Activated naive CD8-positive, alpha-beta T cell (primary cell): Measurements from ENCODE around the gene THAP8.
"Not testable (repeated sequence)": the region's sequence is repeated elsewhere in the genome, so short reads cannot be mapped to it uniquely, and the experiment has no call there.

Experiments
- H3K27ac Mint-ChIP-seq: one replicate; pipeline ENCODE4 v1.8.0; 2021; ENCODE audit warnings: mixed read lengths
- H3K27me3 Mint-ChIP-seq: one replicate; pipeline ENCODE4 v1.8.0; 2021; ENCODE audit warnings: mixed read lengths
- H3K36me3 Mint-ChIP-seq: one replicate; pipeline ENCODE4 v1.8.0; 2021; ENCODE audit warnings: mixed read lengths
- H3K4me1 Mint-ChIP-seq: one replicate; pipeline ENCODE4 v1.8.0; 2021; ENCODE audit warnings: low read depth, mixed read lengths
- H3K4me3 Mint-ChIP-seq: one replicate; pipeline ENCODE4 v1.8.0; 2021; ENCODE audit warnings: mild to moderate bottlenecking, mixed read lengths
- H3K9me3 Mint-ChIP-seq: one replicate; pipeline ENCODE4 v1.8.0; 2021; ENCODE audit warnings: low read depth, mixed read lengths

Gene THAP8

DNA sequence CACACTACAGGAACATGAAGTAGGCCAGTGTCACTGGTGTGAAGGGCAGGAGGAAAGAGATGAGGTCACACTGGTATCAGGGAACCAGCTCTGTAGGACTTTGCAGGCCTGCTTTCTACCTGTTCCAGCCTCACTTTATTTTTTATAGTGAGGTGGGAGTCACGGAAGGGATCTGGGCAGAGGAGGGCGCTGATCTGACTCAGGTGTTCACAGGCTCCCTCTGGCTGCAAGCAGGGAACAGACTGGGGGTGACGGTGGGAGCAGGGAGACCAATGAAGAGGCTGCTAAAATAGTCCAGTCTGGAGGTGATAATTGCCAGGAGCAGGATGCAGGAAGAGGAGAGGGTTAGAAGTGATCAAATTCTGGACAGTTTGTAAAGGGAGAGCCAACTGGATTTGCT, 2.8 kb downstream of the THAP8 start:
- Mint-ChIP-seq H3K4me3 (no peak overlapping the region), H3K4me1 (peaks cover 18% of the 10 kb centered on the region), H3K27ac (no peak overlapping the region), H3K9me3 (no peaks in the 10 kb centered on the region), H3K27me3 (no peaks in the 10 kb centered on the region), H3K36me3 (peaks cover 3% of the 10 kb centered on the region)

DNA sequence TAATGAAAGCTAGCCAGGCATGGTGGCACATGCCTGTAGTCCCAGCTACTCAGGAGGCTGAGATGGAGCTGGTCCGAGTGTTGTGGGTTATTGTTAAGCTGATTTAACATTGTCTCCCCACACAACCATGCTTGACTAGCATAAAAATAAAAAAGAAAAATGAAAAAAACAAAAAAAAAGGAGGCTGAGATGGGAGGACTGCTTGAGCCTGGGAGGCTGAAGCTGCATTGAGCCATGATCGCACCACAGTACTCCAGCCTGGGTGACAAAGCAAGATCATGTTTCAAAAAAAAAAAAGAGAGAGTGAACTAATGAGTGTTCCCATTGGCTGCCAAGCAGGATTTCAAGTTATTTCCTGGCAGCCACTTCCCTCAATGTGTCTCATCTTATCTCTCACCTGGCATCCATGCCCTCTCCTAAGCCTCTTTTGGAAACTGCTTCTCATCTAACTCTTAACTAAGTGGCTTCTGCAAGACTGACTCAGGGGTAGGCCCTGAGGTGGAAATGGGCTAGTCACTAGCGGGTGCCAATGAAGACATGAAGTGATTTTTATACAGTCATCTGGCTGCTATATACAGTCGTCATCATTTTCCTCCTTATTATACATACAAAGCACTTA, 4.9 kb downstream of the THAP8 start:
- H3K4me3 Mint-ChIP-seq, result no peak overlapping the region
- no peak overlapping the region for H3K27ac Mint-ChIP-seq
- H3K9me3 Mint-ChIP-seq, result no peaks in the 10 kb centered on the region
- no peaks in the 10 kb centered on the region for H3K27me3 Mint-ChIP-seq
- peaks cover 3% of the 10 kb centered on the region for H3K36me3 Mint-ChIP-seq
- peaks cover 11% of the 10 kb centered on the region for H3K4me1 Mint-ChIP-seq

GRCh38 chr19:36047835-36048234, 6.2 kb downstream of the THAP8 start:
- Mint-ChIP-seq H3K27me3 (no peaks in the 10 kb centered on the region), H3K4me3 (no peak overlapping the region), H3K4me1 (peaks cover 6% of the 10 kb centered on the region), H3K36me3 (peaks cover 3% of the 10 kb centered on the region), H3K27ac (no peak overlapping the region), H3K9me3 (no peaks in the 10 kb centered on the region)

GRCh38 chr19:36046443-36047050, 7.5 kb downstream of the THAP8 start:
- Mint-ChIP-seq H3K27me3 (no peaks in the 10 kb centered on the region), H3K27ac (no peak overlapping the region), H3K9me3 (no peaks in the 10 kb centered on the region), H3K36me3 (peaks cover 3% of the 10 kb centered on the region), H3K4me3 (no peak overlapping the region), H3K4me1 (peaks cover 3% of the 10 kb centered on the region)

DNA sequence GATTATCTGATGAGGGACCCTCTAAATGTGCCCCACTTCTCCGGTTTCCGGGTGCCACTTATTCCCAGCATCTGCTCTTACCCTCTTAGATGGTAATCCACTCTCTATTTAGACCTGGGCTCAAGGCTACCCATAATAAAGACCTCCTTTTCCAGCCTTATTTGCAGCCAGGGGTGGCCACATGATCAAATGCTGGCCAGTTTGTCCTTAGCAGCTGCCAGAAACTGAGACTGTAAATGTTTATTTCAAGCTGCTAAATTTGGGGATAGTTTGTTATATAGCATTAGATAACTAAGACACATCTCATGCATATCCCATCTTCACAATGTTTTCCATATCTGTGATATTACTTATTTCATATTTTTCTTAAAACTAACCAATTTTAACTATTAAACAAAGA, 10.1 kb downstream of the THAP8 start:
- Mint-ChIP-seq H3K4me3 (no peak overlapping the region), H3K27me3 (no peaks in the 10 kb centered on the region), H3K9me3 (no peaks in the 10 kb centered on the region), H3K27ac (no peak overlapping the region), H3K36me3 (peaks cover 3% of the 10 kb centered on the region), H3K4me1 (no peaks in the 10 kb centered on the region)

DNA sequence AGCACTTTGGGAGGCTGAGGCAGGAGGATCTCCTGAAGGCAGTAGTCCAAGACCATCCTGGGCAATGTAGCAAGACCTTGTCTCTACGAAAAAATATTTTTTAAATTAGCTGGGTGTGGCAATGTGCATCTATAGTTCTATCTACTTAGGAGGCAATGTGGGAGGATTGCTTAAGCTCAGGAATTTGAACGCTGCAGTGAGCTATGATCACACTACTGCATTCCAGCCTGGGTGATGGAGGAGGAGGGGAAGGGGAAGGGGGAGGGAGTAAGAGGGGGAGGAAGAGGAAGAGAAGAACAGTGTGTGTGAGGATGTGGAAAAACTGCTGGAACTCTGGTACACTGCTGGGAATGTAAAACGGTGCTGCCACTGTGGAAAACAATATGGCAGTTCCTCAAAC, 12.3 kb downstream of the THAP8 start:
- no peaks in the 10 kb centered on the region for H3K27me3 Mint-ChIP-seq
- no peak overlapping the region for H3K4me3 Mint-ChIP-seq
- H3K27ac Mint-ChIP-seq, result no peak overlapping the region
- H3K4me1 Mint-ChIP-seq, result peaks cover 6% of the 10 kb centered on the region
- H3K9me3 Mint-ChIP-seq, result no peaks in the 10 kb centered on the region
- H3K36me3 Mint-ChIP-seq, result peaks cover 3% of the 10 kb centered on the region

GRCh38 chr19:36041092-36041491, 13.0 kb downstream of the THAP8 start:
- H3K36me3 Mint-ChIP-seq, H3K27me3 Mint-ChIP-seq, H3K9me3 Mint-ChIP-seq, H3K27ac Mint-ChIP-seq, H3K4me1 Mint-ChIP-seq, H3K4me3 Mint-ChIP-seq: not testable (repeated sequence)

DNA sequence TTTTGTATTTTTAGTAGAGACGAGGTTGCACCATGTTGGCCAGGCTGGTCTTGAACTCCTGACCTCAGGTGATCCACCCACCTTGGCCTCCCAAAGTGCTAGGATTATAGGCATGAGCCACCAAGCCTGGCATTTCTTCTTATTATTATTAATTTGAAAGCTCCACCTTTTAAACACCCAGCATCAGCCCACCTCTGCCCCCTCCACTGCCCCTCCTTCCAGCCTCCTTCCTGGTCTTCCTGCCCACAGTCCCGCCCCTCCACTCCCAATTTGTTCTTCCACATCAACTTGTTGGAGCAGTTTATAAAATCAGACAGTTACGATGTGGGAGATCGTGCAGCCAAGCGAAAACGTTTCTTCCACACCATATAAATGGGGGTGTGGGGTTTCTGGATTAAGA, 13.6 kb downstream of the THAP8 start:
- no peak overlapping the region for H3K4me3 Mint-ChIP-seq

GRCh38 chr19:36032251-36033104, 21.6 kb downstream of the THAP8 start, which contains the start of gene CLIP3:
Gene CLIP3, minus strand, starts transcription at chr19:36032873. Its CDS starts 516 bp downstream, at chr19:36032357.
- Mint-ChIP-seq H3K4me1 (peaks cover 30% of the 10 kb centered on the region), H3K27me3 (no peaks in the 10 kb centered on the region), H3K27ac (no peak within 1 kb of the TSS), H3K9me3 (no peaks in the 10 kb centered on the region), H3K36me3 (peaks cover 15% of the 10 kb centered on the region), H3K4me3 (peak within 1 kb of the TSS; percentile 73)

More for the DNA sequence above, 13.6 kb downstream of the THAP8 start:
- H3K4me1 Mint-ChIP-seq, result peaks cover 14% of the 10 kb centered on the region
- H3K36me3 Mint-ChIP-seq, result peaks cover 3% of the 10 kb centered on the region
- no peaks in the 10 kb centered on the region for H3K9me3 Mint-ChIP-seq
- H3K27me3 Mint-ChIP-seq, result no peaks in the 10 kb centered on the region
- H3K27ac Mint-ChIP-seq, result no peak overlapping the region

GRCh38 chr19:36031308-36031707, 22.8 kb downstream of the THAP8 start:
- Mint-ChIP-seq H3K27me3 (no peaks in the 10 kb centered on the region), H3K4me1 (peaks cover 21% of the 10 kb centered on the region), H3K9me3 (no peaks in the 10 kb centered on the region), H3K27ac (no peak overlapping the region), H3K36me3 (peaks cover 15% of the 10 kb centered on the region), H3K4me3 (peak overlapping the region; percentile 4)

- no peaks in the 10 kb centered on the region for H3K9me3 Mint-ChIP-seq
These were observed 23.6 kb downstream of the THAP8 start for GRCh38 chr19:36030264-36031148.

DNA sequence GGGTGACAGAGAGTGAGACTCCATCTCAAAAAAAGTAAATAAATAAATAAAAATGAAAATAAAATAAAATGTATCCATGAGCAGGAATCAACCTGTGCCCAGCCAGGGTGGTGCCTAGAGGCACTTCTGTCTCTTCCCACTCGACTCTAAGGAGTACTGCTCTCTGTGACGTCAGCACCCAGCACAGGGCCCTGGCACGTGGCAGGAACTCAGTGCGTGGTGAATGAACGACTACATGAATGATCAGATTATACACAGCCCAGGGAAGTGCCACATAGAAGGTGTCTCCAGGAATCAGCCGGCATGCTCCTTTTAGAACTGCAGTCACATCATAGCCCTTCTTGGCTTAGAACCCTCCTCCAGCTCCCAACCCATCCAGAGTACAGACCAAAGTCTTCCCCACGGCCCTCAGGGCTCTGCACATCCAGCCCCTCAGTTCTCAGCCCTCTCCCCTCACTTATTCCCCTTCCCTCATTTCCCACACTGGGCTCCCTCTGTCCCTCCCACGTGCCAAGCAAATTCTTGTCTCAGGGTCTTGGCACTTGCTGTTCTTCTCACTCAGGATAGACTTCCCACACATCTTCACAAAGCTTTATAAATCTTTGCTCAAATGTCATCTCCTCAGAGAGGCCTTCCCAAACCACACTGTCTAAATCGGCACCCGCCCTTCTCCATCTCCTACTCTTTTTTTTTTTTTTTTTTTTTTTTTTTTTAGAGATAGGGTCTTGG, 25.6 kb downstream of the THAP8 start:
- Mint-ChIP-seq H3K4me3 (no peak overlapping the region), H3K27ac (no peak overlapping the region), H3K36me3 (peaks cover 6% of the 10 kb centered on the region), H3K4me1 (peaks cover 7% of the 10 kb centered on the region), H3K9me3 (no peaks in the 10 kb centered on the region), H3K27me3 (no peaks in the 10 kb centered on the region)

More at GRCh38 chr19:36030264-36031148, 23.6 kb downstream of the THAP8 start:
- Mint-ChIP-seq H3K36me3 (peaks cover 14% of the 10 kb centered on the region), H3K27me3 (no peaks in the 10 kb centered on the region), H3K4me3 (no peak overlapping the region), H3K4me1 (peaks cover 16% of the 10 kb centered on the region), H3K27ac (no peak overlapping the region)

DNA sequence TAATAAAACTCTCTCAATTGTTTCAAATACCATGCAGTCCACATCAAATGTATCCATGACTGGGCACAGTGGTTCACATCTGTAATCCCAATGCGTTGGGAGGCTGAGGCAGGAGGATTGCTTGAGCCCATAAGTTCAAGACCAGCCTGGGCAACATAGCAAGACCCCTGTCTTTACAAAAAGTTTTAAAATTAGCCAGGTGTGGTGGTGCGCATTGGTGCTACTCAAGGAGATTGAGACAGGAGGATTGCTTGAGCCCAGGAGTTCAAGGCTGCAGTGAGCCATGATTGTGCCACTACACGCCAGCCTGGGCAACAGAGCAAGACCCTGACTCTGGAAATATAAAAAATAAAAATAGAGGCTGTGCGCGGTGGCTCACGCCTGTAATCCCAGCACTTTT, 26.4 kb downstream of the THAP8 start:
- peaks cover 9% of the 10 kb centered on the region for H3K36me3 Mint-ChIP-seq
- H3K9me3 Mint-ChIP-seq, result no peaks in the 10 kb centered on the region
- H3K27ac Mint-ChIP-seq, result no peak overlapping the region
- H3K27me3 Mint-ChIP-seq, result no peaks in the 10 kb centered on the region
- peaks cover 3% of the 10 kb centered on the region for H3K4me1 Mint-ChIP-seq
- no peak overlapping the region for H3K4me3 Mint-ChIP-seq
